Bronchial epithelial cell (primary cell): ENCODE results near the gene RNGTT. TPM values are rescaled to one million over a fixed set of nuclear protein-coding genes. Genes with fewer than 3 reads are reported as not detected.

Experiments
- DNase-seq: peaks from one replicate; pipeline ENCODE4 v3.0.0-alpha.2; 2010; ENCODE audit warnings: low read depth
- FAIRE-seq: peaks from 2 replicates; lab custom pipeline; 2011; peaks lifted over from hg19 to GRCh38; lab: Jason Lieb, UNC
- H3K27me3 ChIP-seq: 2 replicates; pipeline ENCODE4 v1.5.1; 2011; ENCODE audit warnings: low read length; ENCODE audit not compliant: control insufficient read depth, insufficient read depth
- H3K36me3 ChIP-seq: 2 replicates; pipeline ENCODE4 v1.5.1; 2011; ENCODE audit warnings: low read length; ENCODE audit not compliant: control insufficient read depth, insufficient read depth
- H3K4me3 ChIP-seq: 2 replicates; pipeline ENCODE4 v1.5.1; 2011; ENCODE audit warnings: mild to moderate bottlenecking, low read depth, low read length, control low read depth
- total RNA-seq: library from RNA; depleted of rRNA; stranded (reverse); fragments of >200 nt; gene quantifications from 2 replicates; pipeline ENCODE4 v1.2.1, GENCODE V29; 2014
- TF ChIP-seq, protein P1 (sequence below): IDR thresholded peaks from 2 replicates; pipeline ENCODE4 v1.5.1; 2011; ENCODE audit warnings: mild to moderate bottlenecking, moderate library complexity, low read length, control low read depth, inconsistent platforms; ENCODE audit not compliant: insufficient read depth, severe bottlenecking

The RNGTT gene
- total RNA-seq, 1 donor from 2014 or later, result 20.8 TPM

DNA sequence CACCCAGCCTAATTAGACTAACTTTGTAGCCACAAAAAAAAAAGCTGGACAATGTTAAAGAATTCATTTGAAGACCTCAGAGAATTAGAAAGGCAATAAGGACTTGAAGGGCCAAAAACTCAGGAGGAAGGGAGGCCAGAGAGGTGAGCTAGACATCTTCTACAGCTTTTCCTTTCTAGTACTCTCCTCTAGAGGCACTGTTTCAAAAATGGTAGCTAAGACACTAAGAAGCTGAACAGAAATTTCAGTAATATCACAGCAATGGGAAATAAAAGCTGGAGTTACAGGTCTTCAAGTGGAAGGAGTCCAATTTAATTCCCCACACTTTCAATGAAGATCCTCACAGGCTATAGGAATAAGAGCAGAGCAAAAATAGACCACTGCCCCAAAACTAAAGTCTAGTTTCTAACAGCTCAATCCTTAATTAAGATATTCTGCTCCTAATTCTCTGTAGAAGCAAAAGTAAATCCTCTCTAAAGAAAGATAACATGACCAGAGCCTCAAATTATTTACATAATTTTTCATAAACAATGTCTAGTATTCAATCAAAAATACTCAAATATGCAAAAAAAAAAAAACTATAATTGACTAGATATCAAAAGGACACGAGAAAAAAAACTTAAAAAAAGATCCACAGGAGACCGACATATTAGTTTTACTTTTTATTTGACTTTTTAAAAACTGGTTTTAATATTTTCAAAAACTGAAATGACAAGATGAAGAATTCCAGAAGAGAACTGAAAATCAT lies 63.7 kb downstream of the RNGTT start:
- TF ChIP-seq, protein P1, sequence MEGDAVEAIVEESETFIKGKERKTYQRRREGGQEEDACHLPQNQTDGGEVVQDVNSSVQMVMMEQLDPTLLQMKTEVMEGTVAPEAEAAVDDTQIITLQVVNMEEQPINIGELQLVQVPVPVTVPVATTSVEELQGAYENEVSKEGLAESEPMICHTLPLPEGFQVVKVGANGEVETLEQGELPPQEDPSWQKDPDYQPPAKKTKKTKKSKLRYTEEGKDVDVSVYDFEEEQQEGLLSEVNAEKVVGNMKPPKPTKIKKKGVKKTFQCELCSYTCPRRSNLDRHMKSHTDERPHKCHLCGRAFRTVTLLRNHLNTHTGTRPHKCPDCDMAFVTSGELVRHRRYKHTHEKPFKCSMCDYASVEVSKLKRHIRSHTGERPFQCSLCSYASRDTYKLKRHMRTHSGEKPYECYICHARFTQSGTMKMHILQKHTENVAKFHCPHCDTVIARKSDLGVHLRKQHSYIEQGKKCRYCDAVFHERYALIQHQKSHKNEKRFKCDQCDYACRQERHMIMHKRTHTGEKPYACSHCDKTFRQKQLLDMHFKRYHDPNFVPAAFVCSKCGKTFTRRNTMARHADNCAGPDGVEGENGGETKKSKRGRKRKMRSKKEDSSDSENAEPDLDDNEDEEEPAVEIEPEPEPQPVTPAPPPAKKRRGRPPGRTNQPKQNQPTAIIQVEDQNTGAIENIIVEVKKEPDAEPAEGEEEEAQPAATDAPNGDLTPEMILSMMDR, result peak; percentile 18
- FAIRE-seq (no peak), DNase-seq (peak; percentile 10)
- Histone ChIP-seq H3K36me3 (no peaks in the 10 kb centered on the region), H3K27me3 (no peaks in the 10 kb centered on the region), H3K4me3 (no peak overlapping the region)

DNA sequence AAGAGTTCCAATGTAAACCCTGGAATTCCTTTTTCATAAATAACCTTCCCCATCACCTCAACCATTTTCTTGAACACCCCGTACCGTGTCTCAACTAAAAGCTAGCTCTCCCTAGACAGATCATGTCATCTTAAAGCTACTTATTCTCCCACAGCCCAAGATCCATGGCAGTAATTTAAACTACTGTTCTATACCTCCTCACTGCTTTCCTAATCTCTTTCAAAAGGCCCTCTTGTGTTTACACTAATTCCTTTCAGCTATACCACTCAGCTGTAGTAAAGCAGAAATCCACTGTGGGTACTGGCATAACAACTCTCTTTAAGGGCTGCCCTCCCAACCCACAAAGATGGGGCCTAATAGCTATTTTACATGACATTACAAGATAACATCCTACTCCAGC lies 67.5 kb downstream of the RNGTT start:
- Histone ChIP-seq H3K36me3 (no peaks in the 10 kb centered on the region), H3K4me3 (no peak overlapping the region), H3K27me3 (no peaks in the 10 kb centered on the region)
- FAIRE-seq (no peak), DNase-seq (no peak)
- TF ChIP-seq, protein P1, result no peak

DNA sequence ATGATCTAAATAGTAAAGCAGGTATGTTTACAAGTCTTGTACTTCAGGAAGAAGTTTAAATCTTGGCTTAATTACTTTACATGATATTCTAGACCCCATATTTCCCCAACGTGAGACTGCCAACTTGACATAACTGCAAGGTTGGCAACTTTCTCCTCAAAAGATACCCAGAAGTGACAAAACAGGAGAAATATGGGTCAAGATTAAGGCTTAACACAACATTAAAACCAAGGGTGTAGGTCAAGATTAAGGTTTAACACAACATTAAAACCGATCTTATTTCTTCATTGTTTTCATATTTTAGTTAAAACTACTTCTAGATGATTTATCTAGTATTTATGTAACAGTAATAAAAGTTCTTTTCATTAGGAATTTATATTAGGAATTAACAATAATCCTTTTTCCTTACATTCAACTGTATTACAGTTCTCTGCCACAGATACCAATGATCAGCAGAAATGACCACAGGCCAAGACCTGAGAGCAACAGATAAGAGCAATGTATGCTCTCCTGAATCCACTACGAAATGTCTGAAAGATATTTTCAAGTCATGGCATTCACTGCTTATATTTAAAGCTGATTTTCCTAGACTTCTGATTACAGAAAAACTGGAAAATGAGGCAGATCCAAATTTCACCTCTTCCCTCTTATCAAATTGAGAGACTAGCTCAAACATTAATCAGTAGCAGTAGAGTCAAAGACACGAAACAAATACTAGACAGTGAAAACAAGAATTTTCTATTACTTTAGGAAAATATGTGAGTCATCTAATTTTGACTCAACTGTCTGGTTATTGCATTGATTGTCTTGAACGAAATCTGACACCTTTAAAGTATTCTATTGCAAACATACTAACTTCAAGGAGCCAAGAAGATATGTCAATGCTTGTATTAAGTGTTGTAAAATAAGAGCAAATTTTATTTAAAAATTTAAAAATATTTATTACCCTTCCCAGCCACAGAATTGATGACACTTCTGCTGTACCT lies 72.3 kb downstream of the RNGTT start:
- TF ChIP-seq, protein P1, result no peak

DNA sequence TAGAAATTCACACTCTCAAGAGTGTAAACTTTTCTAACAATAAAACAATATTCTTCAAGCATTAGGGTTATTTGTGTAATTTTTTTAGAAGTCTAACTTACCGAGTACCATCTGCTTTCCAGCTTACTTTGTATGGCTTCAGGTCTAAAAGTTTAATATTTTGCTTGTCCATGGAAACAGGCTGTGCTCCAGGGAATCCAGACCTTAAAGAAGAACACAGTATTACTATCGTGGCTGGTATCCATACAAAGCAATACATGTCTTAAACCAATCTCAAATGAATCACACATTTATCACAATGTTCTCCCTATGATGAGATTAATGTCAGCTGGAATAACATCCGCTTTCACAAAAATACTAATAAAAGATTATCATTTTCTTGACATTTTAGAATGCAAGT lies 73.0 kb downstream of the RNGTT start:
- TF ChIP-seq, protein P1, result no peak
- FAIRE-seq, result no peak
- DNase-seq, result no peak
- Histone ChIP-seq H3K27me3 (no peaks in the 10 kb centered on the region), H3K36me3 (no peaks in the 10 kb centered on the region), H3K4me3 (no peak overlapping the region)

More for the DNA sequence above, 72.3 kb downstream of the RNGTT start:
- no peaks in the 10 kb centered on the region for H3K36me3 ChIP-seq
- FAIRE-seq (no peak), DNase-seq (peak; percentile 84)
- no peaks in the 10 kb centered on the region for H3K27me3 ChIP-seq
- no peak overlapping the region for H3K4me3 ChIP-seq

DNA sequence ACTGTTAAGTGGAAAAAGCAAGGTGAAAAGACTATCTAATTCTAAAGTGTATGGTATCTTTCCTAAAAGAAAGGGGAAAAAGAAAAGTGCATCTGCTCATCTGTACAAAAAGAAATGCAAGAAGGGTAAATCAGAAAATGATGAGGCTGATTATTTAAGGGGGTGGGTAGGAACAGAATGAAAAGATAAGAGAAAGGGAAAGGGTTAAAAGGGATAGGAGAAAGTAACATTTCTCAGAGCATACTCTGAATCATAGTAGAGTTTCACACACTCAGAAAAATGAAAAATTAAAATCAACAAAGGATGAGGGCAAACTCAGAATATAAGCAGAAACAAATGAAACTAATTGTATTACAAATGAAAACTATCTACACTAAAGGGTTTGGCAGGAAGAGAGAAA lies 79.1 kb downstream of the RNGTT start:
- no peak for DNase-seq
- Histone ChIP-seq H3K4me3 (no peak overlapping the region), H3K27me3 (no peaks in the 10 kb centered on the region), H3K36me3 (no peaks in the 10 kb centered on the region)
- TF ChIP-seq, protein P1, result no peak
- no peak for FAIRE-seq
